ENCODE data around the gene ATF6B.
A peak's percentile ranks its signal among the peaks of the same experiment; 100 is the strongest.

ATF6B gene

GRCh38 chr6:32127717-32128592 is at the start of gene ATF6B:
TSS of gene ATF6B (minus strand) at chr6:32128246. CDS start at chr6:32128207, 39 bp downstream.
- DNase-seq (ENCODE audit: low read depth in 3 of 3): peak; percentile 79 to 96 (median 90)

GRCh38 chr6:32177183-32177787 is 49.2 kb upstream of the ATF6B start:
- DNase-seq (ENCODE audit: low read depth in 3 of 3): no peak

DNA sequence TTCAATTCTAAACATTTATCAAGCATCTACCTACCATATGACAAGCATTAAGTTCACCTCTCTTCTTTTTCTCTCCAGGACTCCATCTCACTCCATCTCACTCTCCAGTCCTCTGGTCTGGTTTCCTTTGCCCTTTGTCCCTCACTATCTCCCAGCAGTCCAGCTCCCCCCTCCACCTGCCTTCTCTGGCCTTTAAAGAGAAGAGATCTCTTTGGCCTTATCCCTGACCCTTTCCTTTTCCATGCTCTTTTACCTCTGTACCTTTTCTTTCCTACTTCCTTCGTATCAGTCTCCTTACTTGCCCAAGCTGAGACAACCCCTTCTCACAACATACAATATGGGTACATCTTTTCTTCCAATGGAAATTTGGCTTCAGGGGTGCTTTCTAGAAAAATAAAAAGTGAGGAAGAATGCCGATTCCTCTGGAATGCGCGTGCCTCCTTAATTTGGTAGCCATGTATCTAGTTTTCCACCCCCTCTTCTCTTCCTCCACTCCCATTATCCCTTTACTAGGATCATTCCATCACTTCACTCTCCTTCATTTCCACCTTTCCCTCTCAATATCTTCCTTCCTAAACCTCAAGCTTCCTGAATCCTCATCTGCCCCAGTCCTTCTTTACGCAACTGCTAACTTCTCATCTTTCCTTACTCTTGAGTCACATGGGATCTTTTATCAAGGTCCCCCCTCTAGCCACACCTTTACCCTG is 48.6 kb upstream of the ATF6B start:
- no peak for DNase-seq (ENCODE audit: low read depth in 3 of 3)

GRCh38 chr6:32175711-32176475 is 47.8 kb upstream of the ATF6B start, which contains the start of gene AGPAT1:
TSS of gene AGPAT1 (minus strand) at chr6:32176084. CDS start at chr6:32171496, 4,588 bp downstream.
- peak; percentile 92 to 96 (median 96) for DNase-seq (ENCODE audit: low read depth in 3 of 3)

GRCh38 chr6:32175322-32175710 is 47.3 kb upstream of the ATF6B start:
- no peak for DNase-seq (ENCODE audit: low read depth in 3 of 3)

- DNase-seq (ENCODE audit: low read depth in 3 of 3): no peak
These were observed 46.4 kb upstream of the ATF6B start for GRCh38 chr6:32174416-32174815.

- no peak for DNase-seq (ENCODE audit: low read depth in 3 of 3)
These were observed 45.1 kb upstream of the ATF6B start for GRCh38 chr6:32173051-32173727.

- DNase-seq (ENCODE audit: low read depth in 3 of 3): no peak
These were observed 43.2 kb upstream of the ATF6B start for GRCh38 chr6:32171234-32171633.

- no peak for DNase-seq (ENCODE audit: low read depth in 3 of 3)
These were observed 42.2 kb upstream of the ATF6B start for GRCh38 chr6:32170294-32170693.

GRCh38 chr6:32168807-32169591 is 41.0 kb upstream of the ATF6B start:
- DNase-seq (ENCODE audit: low read depth in 3 of 3): no peak

DNA sequence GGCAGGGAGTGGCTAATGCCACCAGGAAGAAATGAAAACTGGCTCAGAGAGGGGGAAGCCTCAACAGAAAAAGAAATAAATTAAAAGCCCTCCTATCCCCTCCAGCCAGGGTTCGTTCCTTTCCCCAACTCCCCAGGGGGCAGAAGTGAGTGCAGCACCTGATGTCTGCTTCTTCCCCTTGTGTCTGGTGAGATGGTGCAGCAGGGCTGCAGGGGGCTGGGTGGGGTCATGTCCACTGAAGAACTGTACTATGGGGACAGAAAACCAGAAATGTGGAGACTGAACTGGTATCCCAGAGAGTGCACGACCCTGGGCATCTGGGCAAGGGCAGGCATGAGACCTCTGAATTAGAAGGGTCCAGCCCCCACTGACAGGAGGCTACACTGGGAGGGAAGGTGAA is 40.3 kb upstream of the ATF6B start:
- no peak for DNase-seq (ENCODE audit: low read depth in 3 of 3)

GRCh38 chr6:32167761-32168262 is 39.8 kb upstream of the ATF6B start:
- no peak for DNase-seq (ENCODE audit: low read depth in 3 of 3)

DNA sequence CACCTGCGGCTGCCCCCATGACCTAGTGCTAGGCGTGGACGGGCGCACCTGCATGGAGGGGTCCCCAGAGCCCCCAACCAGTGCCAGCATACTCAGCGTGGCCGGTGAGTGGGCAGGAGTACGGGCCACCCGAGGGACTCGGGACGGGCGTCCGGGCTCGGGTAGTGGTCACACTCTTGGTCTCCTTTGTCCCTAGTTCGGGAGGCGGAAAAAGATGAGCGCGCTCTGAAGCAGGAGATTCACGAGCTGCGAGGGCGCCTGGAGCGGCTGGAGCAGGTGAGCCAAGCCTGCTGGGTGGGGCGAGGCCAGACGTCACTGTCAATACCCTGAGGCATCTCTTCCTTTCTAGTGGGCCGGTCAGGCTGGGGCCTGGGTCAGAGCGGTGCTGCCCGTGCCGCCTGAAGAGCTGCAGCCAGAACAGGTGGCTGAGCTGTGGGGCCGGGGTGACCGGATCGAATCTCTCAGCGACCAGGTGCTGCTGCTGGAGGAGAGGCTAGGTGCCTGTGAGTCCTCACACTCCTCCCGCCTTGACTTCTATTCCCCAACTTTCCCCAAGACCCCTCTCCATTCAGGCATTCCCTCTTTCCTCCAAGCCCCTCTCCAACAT is 39.2 kb upstream of the ATF6B start:
- no peak for DNase-seq (ENCODE audit: low read depth in 3 of 3)

DNA sequence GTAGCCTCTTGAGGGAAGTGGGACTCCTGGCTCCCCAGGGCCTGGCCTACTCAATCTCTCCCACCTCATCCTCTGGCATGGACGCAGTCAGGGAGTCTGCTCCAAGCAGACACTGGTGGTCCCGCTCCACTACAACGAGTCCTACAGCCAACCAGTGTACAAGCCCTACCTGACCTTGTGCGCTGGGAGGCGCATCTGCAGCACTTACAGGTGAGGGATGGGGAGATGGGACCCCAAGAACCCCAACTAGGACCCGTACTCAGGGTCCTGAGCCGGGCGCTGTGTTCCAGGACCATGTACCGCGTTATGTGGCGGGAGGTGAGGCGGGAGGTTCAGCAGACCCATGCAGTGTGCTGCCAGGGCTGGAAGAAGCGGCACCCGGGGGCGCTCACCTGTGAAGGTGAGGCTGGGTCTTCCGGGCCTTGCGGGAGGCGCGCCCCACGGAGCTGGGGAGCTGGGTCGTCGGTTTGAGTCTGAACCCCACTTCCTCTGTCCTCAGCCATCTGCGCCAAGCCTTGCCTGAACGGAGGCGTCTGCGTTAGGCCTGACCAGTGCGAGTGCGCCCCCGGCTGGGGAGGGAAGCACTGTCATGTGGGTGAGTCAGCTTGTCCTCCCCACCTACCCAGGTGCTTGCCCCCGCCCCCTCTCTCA is 38.5 kb upstream of the ATF6B start:
- DNase-seq (ENCODE audit: low read depth in 3 of 3): no peak

DNA sequence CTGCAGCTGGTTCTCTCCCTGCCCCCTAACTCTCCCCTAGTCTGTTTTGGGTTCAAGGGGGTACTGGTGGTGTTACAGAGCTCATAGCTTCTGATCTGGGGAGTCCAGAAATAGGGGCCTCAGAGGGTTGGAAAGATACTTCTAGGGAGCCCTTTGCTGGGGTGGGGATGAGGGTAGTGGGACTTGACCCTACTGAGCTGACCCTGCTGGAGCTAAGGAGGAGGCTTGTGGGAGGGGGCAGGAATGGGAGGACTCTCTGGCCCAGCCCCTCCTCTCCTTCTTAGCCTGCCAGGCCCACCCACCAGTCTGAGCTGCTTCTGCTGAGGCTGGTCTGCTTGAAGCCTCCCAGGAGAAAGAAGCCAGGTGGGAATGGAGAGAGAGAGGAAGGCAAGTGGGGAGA is 36.2 kb upstream of the ATF6B start, which contains the start of gene EGFL8:
Gene EGFL8 (plus strand): TSS at position 301 of the 400 bp plus-strand sequence. CDS start 1,571 bp downstream, outside the sequence.
- no peak for DNase-seq (ENCODE audit: low read depth in 3 of 3)

DNA sequence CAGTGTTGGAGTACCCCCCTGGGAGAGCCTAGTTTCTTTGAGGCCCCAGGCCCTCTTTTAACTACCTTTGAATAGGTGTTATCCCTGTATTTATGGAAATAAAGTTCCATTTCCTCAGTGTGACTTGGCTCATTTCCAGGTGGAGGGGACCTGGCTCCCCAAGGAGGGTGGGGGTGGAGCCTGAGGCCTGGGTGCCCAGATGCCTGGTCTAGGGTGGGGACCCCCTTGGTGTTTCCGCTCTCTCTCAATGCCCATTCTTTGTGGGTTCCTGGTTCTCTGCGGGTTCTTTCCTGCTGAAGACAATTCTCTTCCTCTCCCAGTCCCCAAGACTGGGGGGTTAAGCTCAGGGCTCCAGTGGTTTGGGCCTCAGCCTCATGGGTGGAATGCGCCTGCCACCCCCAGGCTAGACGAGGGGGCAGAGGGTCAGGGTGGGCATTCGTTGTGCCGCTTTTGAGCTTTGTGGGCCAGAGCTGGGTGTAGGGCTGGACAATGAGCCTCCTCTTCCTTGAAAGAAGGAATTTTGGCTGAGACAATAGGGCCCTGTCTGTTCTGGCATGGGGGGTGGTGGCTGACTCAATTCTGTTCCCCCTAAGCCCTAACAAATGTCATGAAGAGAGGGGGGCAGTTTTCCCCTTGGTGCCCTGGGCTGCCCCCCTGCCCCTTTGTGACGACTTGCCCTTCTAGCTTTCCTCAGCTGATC is 35.7 kb upstream of the ATF6B start:
- DNase-seq (ENCODE audit: low read depth in 3 of 3): no peak

GRCh38 chr6:32158052-32158451 is 30.0 kb upstream of the ATF6B start:
- DNase-seq (ENCODE audit: low read depth in 3 of 3): no peak

DNA sequence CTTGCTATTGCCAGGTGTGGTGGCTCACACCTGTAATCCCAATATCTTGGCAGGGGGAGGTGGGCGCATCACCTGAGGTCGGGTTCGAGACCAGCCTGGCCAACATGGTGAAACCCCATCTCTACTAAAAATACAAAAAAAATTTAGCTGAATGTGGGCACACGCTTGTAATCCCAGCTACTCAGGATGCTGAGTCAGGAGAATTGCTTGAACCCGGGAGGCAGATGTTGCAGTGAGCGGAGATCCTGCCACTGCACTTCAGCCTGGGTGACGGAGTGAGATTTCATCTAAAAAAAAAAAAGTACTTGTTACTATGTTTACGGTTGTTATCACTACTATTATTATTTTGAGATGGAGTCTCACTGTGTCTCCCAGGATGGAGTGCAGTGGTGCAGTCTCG is 28.8 kb upstream of the ATF6B start:
- no peak for DNase-seq (ENCODE audit: low read depth in 3 of 3)

Data from stimulated activated CD4-positive, alpha-beta T cell treated with anti-CD3 and anti-CD28 coated beads, TNF-alpha, amount 100 ng/mL, for 4 hours (primary cell).